ENCODE measurements around the gene STOX2.

GRCh38 chr4:183995570-183995969, 90.5 kb downstream of the STOX2 start:
- TF ChIP-seq RFX5 (IDR thresholded peaks at IDR 0.05; ENCODE audit: low read length) (no peak), CTCF (IDR thresholded peaks at IDR 0.05) (no peak), MEF2A (IDR thresholded peaks at IDR 0.05; ENCODE audit: borderline replicate concordance, low read depth) (no peak), RCOR1 (IDR thresholded peaks at IDR 0.05; ENCODE audit: low read length) (no peak), NRF1 (IDR thresholded peaks at IDR 0.05; ENCODE audit: low read depth, low read length) (no peak)

Measured in SK-N-SH (cell line).